Neural cell (in vitro differentiated cells): Measurements from ENCODE around the gene NDC1.

Source experiments
- EP300 ChIP-seq: fragments of 450-650 bp; conservative IDR thresholded peaks from 2 replicates; pipeline ENCODE4 v1.6.1; 2014; ENCODE audit warnings: antibody characterized with exemption, mild to moderate bottlenecking, moderate library complexity; ENCODE audit not compliant: poor library complexity, severe bottlenecking
- EZH2 ChIP-seq: fragments of 200-600, 300-800 bp; shearing (Covaris generic), sonication (generic); IDR thresholded peaks from 2 replicates; pipeline ENCODE4 v1.6.1; 2014; ENCODE audit warnings: antibody characterized with exemption, low read length, borderline replicate concordance, mild to moderate bottlenecking; ENCODE audit not compliant: insufficient read depth, poor library complexity, severe bottlenecking
- MXI1 ChIP-seq: fragments of 450-650 bp; conservative IDR thresholded peaks from 2 replicates; pipeline ENCODE4 v1.6.1; 2014; ENCODE audit warnings: antibody characterized with exemption, mild to moderate bottlenecking; ENCODE audit not compliant: poor library complexity, severe bottlenecking
- POLR2AphosphoS5 ChIP-seq: IDR thresholded peaks from 2 replicates; pipeline ENCODE4 v1.6.1; 2012
- RAD21 ChIP-seq: fragments of 450-650 bp; conservative IDR thresholded peaks from 2 replicates; pipeline ENCODE4 v1.6.1; 2014; ENCODE audit warnings: antibody characterized with exemption, mild to moderate bottlenecking, moderate library complexity
- TF ChIP-seq, protein P1 (sequence below): fragments of 450-650 bp; IDR thresholded peaks from 2 replicates; pipeline ENCODE4 v1.5.1; 2014; ENCODE audit warnings: antibody characterized with exemption, mild to moderate bottlenecking, moderate library complexity; ENCODE audit not compliant: poor library complexity, severe bottlenecking
- TF ChIP-seq, protein P2 (sequence below): IDR thresholded peaks from 2 replicates; pipeline ENCODE4 v1.6.1; 2012; ENCODE audit warnings: borderline replicate concordance

DNA sequence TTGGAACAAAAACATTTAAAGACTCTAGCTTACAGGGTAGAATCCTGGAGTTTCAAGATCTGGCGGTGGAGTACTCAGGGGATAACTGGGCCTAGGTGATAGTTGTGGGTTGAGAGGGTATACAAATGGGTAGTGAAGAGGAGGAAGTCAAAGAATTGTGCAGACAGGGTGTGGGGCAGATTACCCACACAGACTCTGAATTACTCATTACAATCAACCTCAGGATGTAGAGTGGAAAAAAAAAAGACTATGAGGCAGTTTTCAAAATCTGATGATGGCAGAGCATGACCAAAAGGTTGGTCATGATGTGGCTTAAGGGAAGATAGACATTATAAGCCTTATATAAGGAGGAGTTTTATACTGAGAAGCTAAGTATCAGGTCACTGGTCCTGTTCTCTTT lies 55.0 kb downstream of the NDC1 start:
- TF ChIP-seq, protein P1, sequence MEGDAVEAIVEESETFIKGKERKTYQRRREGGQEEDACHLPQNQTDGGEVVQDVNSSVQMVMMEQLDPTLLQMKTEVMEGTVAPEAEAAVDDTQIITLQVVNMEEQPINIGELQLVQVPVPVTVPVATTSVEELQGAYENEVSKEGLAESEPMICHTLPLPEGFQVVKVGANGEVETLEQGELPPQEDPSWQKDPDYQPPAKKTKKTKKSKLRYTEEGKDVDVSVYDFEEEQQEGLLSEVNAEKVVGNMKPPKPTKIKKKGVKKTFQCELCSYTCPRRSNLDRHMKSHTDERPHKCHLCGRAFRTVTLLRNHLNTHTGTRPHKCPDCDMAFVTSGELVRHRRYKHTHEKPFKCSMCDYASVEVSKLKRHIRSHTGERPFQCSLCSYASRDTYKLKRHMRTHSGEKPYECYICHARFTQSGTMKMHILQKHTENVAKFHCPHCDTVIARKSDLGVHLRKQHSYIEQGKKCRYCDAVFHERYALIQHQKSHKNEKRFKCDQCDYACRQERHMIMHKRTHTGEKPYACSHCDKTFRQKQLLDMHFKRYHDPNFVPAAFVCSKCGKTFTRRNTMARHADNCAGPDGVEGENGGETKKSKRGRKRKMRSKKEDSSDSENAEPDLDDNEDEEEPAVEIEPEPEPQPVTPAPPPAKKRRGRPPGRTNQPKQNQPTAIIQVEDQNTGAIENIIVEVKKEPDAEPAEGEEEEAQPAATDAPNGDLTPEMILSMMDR, result no peak
- TF ChIP-seq, protein P2, sequence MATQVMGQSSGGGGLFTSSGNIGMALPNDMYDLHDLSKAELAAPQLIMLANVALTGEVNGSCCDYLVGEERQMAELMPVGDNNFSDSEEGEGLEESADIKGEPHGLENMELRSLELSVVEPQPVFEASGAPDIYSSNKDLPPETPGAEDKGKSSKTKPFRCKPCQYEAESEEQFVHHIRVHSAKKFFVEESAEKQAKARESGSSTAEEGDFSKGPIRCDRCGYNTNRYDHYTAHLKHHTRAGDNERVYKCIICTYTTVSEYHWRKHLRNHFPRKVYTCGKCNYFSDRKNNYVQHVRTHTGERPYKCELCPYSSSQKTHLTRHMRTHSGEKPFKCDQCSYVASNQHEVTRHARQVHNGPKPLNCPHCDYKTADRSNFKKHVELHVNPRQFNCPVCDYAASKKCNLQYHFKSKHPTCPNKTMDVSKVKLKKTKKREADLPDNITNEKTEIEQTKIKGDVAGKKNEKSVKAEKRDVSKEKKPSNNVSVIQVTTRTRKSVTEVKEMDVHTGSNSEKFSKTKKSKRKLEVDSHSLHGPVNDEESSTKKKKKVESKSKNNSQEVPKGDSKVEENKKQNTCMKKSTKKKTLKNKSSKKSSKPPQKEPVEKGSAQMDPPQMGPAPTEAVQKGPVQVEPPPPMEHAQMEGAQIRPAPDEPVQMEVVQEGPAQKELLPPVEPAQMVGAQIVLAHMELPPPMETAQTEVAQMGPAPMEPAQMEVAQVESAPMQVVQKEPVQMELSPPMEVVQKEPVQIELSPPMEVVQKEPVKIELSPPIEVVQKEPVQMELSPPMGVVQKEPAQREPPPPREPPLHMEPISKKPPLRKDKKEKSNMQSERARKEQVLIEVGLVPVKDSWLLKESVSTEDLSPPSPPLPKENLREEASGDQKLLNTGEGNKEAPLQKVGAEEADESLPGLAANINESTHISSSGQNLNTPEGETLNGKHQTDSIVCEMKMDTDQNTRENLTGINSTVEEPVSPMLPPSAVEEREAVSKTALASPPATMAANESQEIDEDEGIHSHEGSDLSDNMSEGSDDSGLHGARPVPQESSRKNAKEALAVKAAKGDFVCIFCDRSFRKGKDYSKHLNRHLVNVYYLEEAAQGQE, result no peak
- TF ChIP-seq EP300 (no peak), EZH2 (no peak), MXI1 (no peak), POLR2AphosphoS5 (no peak), RAD21 (no peak)
